Measurements from ENCODE around the gene TRAF3.

The TRAF3 gene

GRCh38 chr14:102898298-102898697 is 121.0 kb downstream of the TRAF3 start:
- Histone ChIP-seq H3K4me3 (ENCODE audit: severe bottlenecking) (no peak overlapping the region), H3K27ac (ENCODE audit: poor library complexity, severe bottlenecking) (no peak overlapping the region), H3K36me3 (ENCODE audit: low read depth) (peaks cover 42% of the 10 kb centered on the region), H3K4me1 (ENCODE audit: insufficient read depth, poor library complexity, severe bottlenecking) (no peaks in the 10 kb centered on the region), H3K9me3 (ENCODE audit: severe bottlenecking) (no peaks in the 10 kb centered on the region), H3K27me3 (ENCODE audit: insufficient read depth, poor library complexity, severe bottlenecking) (no peaks in the 10 kb centered on the region)
- TF ChIP-seq CTCF (IDR thresholded peaks at IDR 0.05; ENCODE audit: poor library complexity, severe bottlenecking), result no peak
- ATAC-seq (ENCODE audit: low read depth) (no peak), DNase-seq (ENCODE audit: low spot score) (no peak)

- Histone ChIP-seq H3K4me3 (ENCODE audit: severe bottlenecking) (no peak overlapping the region), H3K36me3 (ENCODE audit: low read depth) (peaks cover 43% of the 10 kb centered on the region), H3K27ac (ENCODE audit: poor library complexity, severe bottlenecking) (no peak overlapping the region), H3K27me3 (ENCODE audit: insufficient read depth, poor library complexity, severe bottlenecking) (no peaks in the 10 kb centered on the region), H3K9me3 (ENCODE audit: severe bottlenecking) (no peaks in the 10 kb centered on the region), H3K4me1 (ENCODE audit: insufficient read depth, poor library complexity, severe bottlenecking) (no peaks in the 10 kb centered on the region)
- DNase-seq (ENCODE audit: low spot score), result peak; percentile 70
- no peak for ATAC-seq (ENCODE audit: low read depth)
- no peak for TF ChIP-seq CTCF (IDR thresholded peaks at IDR 0.05; ENCODE audit: poor library complexity, severe bottlenecking)
Observed at GRCh38 chr14:102898776-102899515, 121.7 kb downstream of the TRAF3 start.

- no peaks in the 10 kb centered on the region for H3K27me3 ChIP-seq (ENCODE audit: insufficient read depth, poor library complexity, severe bottlenecking)
- ATAC-seq (ENCODE audit: low read depth) (no peak), DNase-seq (ENCODE audit: low spot score) (no peak)
- no peak for TF ChIP-seq CTCF (IDR thresholded peaks at IDR 0.05; ENCODE audit: poor library complexity, severe bottlenecking)
- H3K36me3 ChIP-seq (ENCODE audit: low read depth), result peaks cover 38% of the 10 kb centered on the region
- no peaks in the 10 kb centered on the region for H3K9me3 ChIP-seq (ENCODE audit: severe bottlenecking)
- no peak overlapping the region for H3K4me3 ChIP-seq (ENCODE audit: severe bottlenecking)
- H3K4me1 ChIP-seq (ENCODE audit: insufficient read depth, poor library complexity, severe bottlenecking), result no peaks in the 10 kb centered on the region
- H3K27ac ChIP-seq (ENCODE audit: poor library complexity, severe bottlenecking), result no peak overlapping the region
Observed at GRCh38 chr14:102899516-102899900, 122.3 kb downstream of the TRAF3 start.

GRCh38 chr14:102900631-102901571 is 123.7 kb downstream of the TRAF3 start:
- Histone ChIP-seq H3K4me1 (ENCODE audit: insufficient read depth, poor library complexity, severe bottlenecking) (no peaks in the 10 kb centered on the region), H3K36me3 (ENCODE audit: low read depth) (peaks cover 46% of the 10 kb centered on the region), H3K9me3 (ENCODE audit: severe bottlenecking) (no peaks in the 10 kb centered on the region), H3K27ac (ENCODE audit: poor library complexity, severe bottlenecking) (no peak overlapping the region), H3K27me3 (ENCODE audit: insufficient read depth, poor library complexity, severe bottlenecking) (no peaks in the 10 kb centered on the region), H3K4me3 (ENCODE audit: severe bottlenecking) (no peak overlapping the region)
- DNase-seq (ENCODE audit: low spot score) (no peak), ATAC-seq (ENCODE audit: low read depth) (no peak)
- TF ChIP-seq CTCF (IDR thresholded peaks at IDR 0.05; ENCODE audit: poor library complexity, severe bottlenecking), result no peak
